HG03558 (cell line): Measurements from ENCODE around the gene GRK6.

Experiments
- ATAC-seq: cut with Tn5 transposase; IDR thresholded peaks from one replicate; pipeline ENCODE4 v1.9.1; 2021; ENCODE audit warnings: moderate number of reproducible peaks; ENCODE audit not compliant: unreplicated experiment; ENCODE audit errors: extremely low read depth

Gene GRK6

GRCh38 chr5:177423671-177424070 is 2.8 kb upstream of the GRK6 start:
- ATAC-seq, result no peak

- ATAC-seq, result no peak
Measured at GRCh38 chr5:177425196-177425800, 1.2 kb upstream of the GRK6 start.

- peak; percentile 74 for ATAC-seq
Measured at GRCh38 chr5:177425801-177426565, 493 bp upstream of the GRK6 start.

GRCh38 chr5:177427211-177427822 is 841 bp downstream of the GRK6 start:
- no peak for ATAC-seq

- ATAC-seq, result no peak
Measured at GRCh38 chr5:177427919-177428573, 1.6 kb downstream of the GRK6 start.

GRCh38 chr5:177428574-177429217 is 2.2 kb downstream of the GRK6 start:
- ATAC-seq, result no peak

- ATAC-seq, result no peak
Measured at GRCh38 chr5:177429248-177430040, 3.0 kb downstream of the GRK6 start.

- no peak for ATAC-seq
Measured at GRCh38 chr5:177430140-177430951, 3.9 kb downstream of the GRK6 start.

- ATAC-seq, result no peak
Measured at GRCh38 chr5:177430972-177431316, 4.5 kb downstream of the GRK6 start.

- peak; percentile 26 for ATAC-seq
Measured at GRCh38 chr5:177431317-177432142, 5.1 kb downstream of the GRK6 start.

- ATAC-seq, result no peak
Measured at GRCh38 chr5:177432143-177432838, 5.8 kb downstream of the GRK6 start.

GRCh38 chr5:177432839-177433657 is 6.6 kb downstream of the GRK6 start:
- ATAC-seq, result no peak

GRCh38 chr5:177433658-177434217 is 7.3 kb downstream of the GRK6 start:
- no peak for ATAC-seq

- no peak for ATAC-seq
Measured at GRCh38 chr5:177434437-177434836, 8.0 kb downstream of the GRK6 start.

- ATAC-seq, result no peak
Measured at GRCh38 chr5:177434942-177435738, 8.7 kb downstream of the GRK6 start.
